CD4-positive, alpha-beta T cell treated with Interleukin-2 at 100 ng/mL for 4 hours (primary cell): ENCODE data around the gene TADA2B.
A peak's percentile ranks its signal among the peaks of the same experiment; 100 is the strongest.

Source experiments
- DNase-seq: peaks from one replicate; pipeline ENCODE4 v3.0.0-alpha.2; 2020; ENCODE audit warnings: low spot score

The TADA2B gene, protein sequence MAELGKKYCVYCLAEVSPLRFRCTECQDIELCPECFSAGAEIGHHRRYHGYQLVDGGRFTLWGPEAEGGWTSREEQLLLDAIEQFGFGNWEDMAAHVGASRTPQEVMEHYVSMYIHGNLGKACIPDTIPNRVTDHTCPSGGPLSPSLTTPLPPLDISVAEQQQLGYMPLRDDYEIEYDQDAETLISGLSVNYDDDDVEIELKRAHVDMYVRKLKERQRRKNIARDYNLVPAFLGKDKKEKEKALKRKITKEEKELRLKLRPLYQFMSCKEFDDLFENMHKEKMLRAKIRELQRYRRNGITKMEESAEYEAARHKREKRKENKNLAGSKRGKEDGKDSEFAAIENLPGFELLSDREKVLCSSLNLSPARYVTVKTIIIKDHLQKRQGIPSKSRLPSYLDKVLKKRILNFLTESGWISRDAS

DNA sequence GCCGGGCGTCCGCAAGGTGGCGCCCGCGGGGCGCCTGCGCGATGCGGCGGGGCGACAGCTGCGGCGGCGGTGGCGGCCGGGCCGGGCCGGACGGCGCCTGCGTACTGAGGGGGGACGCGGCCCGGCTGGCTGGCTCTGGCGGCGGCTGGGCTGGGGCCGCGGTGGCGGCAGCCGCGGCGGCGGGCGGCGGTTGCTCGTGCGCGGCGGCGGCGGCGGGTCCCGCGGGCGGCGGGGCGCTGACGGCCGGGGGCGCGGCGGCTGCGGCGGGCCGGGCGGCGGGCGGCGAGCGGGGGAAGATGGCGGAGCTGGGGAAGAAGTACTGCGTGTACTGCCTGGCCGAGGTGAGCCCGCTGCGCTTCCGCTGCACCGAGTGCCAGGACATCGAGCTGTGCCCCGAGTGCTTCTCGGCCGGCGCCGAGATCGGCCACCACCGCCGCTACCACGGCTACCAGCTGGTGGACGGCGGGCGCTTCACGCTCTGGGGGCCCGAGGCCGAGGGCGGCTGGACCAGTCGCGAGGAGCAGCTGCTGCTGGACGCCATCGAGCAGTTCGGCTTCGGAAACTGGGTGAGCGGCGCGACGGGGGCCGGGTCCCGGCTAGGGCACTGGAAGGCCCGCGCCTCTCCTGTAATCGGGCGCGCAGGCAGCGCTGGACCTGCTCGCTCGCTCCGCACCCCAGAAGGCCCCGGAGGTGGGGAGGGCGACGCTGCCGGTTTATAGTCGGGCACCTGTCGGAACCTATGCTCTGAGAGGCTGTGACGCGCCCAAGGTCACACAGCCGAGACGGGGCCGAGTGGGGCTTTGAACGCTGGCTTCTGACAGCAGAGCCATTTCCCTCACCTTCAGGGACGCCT lies at the start of gene TADA2B:
Gene TADA2B, plus strand, starts transcription at position 89 of the 853 bp plus-strand sequence. Its CDS starts 208 bp downstream, at position 297.
- peak; percentile 53 for DNase-seq

DNA sequence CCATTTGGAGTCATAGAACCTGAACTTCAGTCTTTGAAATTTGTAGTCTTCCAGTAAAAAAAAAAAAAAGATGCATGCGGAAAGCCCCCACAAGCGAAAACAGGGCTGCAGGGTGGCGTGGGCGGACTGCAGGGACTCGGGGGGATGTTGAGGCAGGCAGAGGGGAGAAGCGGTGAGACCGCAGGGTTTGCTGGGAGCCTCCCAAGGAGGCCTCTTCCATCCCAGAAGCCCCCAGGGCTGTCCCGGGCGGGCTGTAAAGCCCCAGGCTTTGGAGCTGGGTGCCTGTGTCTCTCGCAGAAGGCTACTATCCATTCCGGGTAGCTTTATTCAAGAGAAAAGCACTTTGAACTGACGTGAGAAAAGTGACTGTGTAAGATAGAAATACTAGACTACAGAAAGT lies 46.7 kb upstream of the TADA2B start:
- no peak for DNase-seq

- DNase-seq: peak; percentile 73
Measured at GRCh38 chr4:6999172-7000086, 43.7 kb upstream of the TADA2B start.

- no peak for DNase-seq
Measured at GRCh38 chr4:7000421-7001176, 42.6 kb upstream of the TADA2B start.

DNA sequence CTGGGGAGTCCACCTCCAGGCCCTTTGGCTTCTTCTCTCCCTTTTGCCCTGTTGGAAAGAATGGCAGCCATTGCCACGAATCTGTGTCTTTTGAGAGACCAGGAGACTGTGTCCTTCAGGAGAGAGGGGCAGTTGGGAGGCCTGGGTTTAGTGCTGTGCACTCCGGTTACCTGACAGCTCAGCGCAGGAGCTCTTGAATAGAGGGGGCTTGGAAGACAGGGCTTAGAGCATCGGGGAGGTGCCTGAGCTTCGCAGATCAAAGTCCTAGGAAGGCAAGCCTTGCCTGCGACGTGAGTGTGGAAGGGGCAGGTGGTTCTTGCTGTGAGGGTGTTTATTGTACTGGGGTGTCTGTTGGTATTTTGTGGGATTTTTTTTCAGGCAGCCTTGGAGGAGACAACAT lies 41.9 kb upstream of the TADA2B start:
- no peak for DNase-seq

- no peak for DNase-seq
Measured at GRCh38 chr4:7002336-7002735, 40.8 kb upstream of the TADA2B start.

GRCh38 chr4:7003176-7003878 lies 39.8 kb upstream of the TADA2B start:
- no peak for DNase-seq

- no peak for DNase-seq
Measured at GRCh38 chr4:7003879-7004240, 39.3 kb upstream of the TADA2B start.

GRCh38 chr4:7004331-7004730 lies 38.8 kb upstream of the TADA2B start:
- no peak for DNase-seq

- no peak for DNase-seq
Measured at GRCh38 chr4:7005571-7005970, 37.6 kb upstream of the TADA2B start.

GRCh38 chr4:7006411-7006810 lies 36.8 kb upstream of the TADA2B start:
- DNase-seq: no peak

- no peak for DNase-seq
Measured at GRCh38 chr4:7007142-7007907, 35.8 kb upstream of the TADA2B start.

GRCh38 chr4:7007944-7008343 lies 35.2 kb upstream of the TADA2B start:
- DNase-seq: no peak

DNA sequence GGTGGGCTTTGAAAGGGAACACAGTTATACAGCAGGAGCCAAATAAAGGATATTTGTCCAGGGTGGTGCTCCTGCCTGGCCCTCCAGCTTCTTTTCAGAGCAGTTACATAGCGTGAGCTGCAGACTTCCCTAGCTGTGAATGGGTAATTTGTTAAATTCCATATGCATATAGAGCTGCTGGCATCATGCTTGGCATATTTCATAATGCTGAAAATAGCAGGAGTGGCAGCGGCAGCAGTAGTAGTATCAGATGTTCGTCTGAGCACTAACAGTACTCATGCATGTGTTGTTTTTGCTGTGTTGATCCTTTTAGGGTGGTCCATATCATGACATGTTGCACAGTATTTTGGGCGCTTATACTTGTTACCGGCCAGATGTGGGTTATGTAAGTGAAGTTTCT lies 33.6 kb upstream of the TADA2B start:
- DNase-seq: no peak

DNA sequence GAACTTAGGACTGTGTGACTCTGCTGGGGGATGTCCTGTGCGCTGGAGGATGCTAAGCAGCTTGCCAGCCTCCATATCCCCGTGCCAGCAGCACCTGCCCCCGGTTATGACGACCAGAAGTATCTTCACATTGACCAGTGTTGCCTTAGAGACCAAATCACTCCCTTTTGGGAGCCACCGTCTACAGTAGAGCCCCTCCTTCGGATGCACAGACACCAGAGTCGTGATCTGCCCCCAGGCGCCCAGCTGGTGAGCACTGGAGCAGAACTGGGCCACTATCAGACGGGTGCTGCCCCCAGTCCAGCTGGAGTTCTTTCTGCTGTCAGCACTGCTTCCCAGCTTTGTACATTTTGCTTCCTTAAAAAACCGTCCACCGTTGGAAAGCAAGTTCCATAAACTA lies 30.0 kb upstream of the TADA2B start:
- no peak for DNase-seq

- no peak for DNase-seq
Measured at GRCh38 chr4:7014815-7015214, 28.4 kb upstream of the TADA2B start.

DNA sequence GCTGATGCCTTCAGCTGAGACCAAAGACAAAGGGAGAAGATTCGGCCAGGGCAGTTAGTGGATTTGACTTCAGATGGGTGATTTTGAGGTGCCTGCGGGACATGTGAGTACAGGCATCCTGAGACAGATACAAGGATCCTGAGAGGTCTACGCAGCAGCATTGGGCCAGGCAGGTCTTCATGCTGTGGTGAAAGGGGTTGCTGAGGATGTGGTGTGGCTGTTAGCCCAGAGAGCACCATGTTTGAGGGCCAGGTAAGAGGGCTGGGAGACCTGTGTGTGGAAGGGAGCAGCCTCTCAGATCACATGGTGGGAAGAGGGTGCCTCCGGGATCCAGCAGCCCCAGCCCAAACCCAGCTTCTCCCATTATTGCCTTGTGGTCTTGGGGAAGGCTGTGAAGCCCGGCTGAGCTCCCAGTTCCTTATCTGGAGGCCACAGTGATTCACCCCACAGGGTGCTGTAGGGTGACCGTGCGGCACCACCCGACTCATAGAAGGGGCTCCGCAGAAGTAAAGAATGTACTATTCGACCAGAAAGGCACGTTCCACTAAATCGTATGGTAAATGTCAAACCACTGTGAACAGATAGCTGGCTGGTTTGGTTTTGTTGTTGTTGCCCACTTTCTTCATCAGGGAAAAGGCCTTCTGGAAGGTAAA lies 27.7 kb upstream of the TADA2B start:
- no peak for DNase-seq

GRCh38 chr4:7016086-7016485 lies 27.1 kb upstream of the TADA2B start:
- DNase-seq: no peak

DNA sequence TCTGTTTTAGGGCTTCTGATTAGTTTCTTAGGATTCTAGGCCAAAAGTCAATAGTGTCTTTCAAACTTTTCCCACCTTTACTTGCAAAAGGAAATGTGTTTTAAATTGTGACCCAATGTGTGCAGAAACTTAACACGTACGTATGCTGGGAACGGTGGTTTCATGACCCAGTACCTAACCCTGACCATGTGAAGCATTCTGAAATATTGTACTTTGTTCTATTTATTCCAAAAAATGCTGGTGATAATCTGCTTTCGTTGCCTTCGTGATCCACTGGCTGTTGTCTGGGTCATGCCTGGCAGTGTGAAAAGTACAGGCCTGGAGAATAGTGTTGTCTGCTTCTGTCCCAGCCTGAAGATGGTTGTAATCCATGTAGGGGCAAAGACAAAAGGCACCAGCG lies 26.7 kb upstream of the TADA2B start:
- no peak for DNase-seq
